ENCODE data around the gene WWOX. TPM values are rescaled to one million over a fixed set of nuclear protein-coding genes. Genes with fewer than 3 reads are reported as not detected.

Gene WWOX
- total RNA-seq, 1 experiment from 2014 or later, result 15.6 TPM

- Histone ChIP-seq H3K9me3 (ENCODE audit: control insufficient read depth, low read depth, low read length) (no peaks in the 10 kb centered on the region), H2BK15ac (ENCODE audit: low read depth, low read length) (no peak overlapping the region), H3K4me1 (ENCODE audit: insufficient read depth, low read length) (peaks cover 5% of the 10 kb centered on the region; the same call in 1 of the 2 replicates), H3K9ac (ENCODE audit: extremely low read depth, insufficient read length, low read length) (no peak overlapping the region), H2AK5ac (ENCODE audit: insufficient read length, low read length) (no peak overlapping the region), H3K18ac (ENCODE audit: insufficient read length, low read depth, low read length) (no peak overlapping the region), H3K23ac (ENCODE audit: insufficient read length, low read depth, low read length) (no peak overlapping the region), H3K79me1 (ENCODE audit: insufficient read depth, low read depth, low read length, poor library complexity, severe bottlenecking) (no peaks in the 10 kb centered on the region), H3K4ac (ENCODE audit: low read depth, low read length) (no peak overlapping the region), H3K4me2 (ENCODE audit: insufficient read depth, insufficient read length, low read length) (no peak overlapping the region), H2BK12ac (ENCODE audit: insufficient read length, low read depth, low read length) (no peak overlapping the region), H4K20me1 (ENCODE audit: control insufficient read depth, insufficient read depth, insufficient read length) (no peaks in the 10 kb centered on the region), H3K27me3 (ENCODE audit: insufficient read depth, low read length) (no peaks in the 10 kb centered on the region), H4K5ac (ENCODE audit: insufficient read length, low read depth, low read length) (no peak overlapping the region), H3K79me2 (ENCODE audit: insufficient read depth, low read length) (no peaks in the 10 kb centered on the region), H3K56ac (ENCODE audit: insufficient read length, low read depth, low read length) (no peak overlapping the region), H4K8ac (replicated peaks; ENCODE audit: insufficient read length, low read depth, low read length) (no peak overlapping the region), H2BK5ac (ENCODE audit: insufficient read length, low read length) (no peak overlapping the region), H2AFZ (ENCODE audit: low read length) (no peak overlapping the region), H4K91ac (ENCODE audit: insufficient read length, low read depth, low read length) (no peak overlapping the region), H3K14ac (ENCODE audit: insufficient read depth, low read length) (no peak overlapping the region), H3T11ph (ENCODE audit: low read length) (no peak overlapping the region), H2BK20ac (ENCODE audit: low read depth, low read length, poor library complexity, severe bottlenecking) (no peak overlapping the region), H3K23me2 (ENCODE audit: insufficient read length, low read depth, low read length, poor library complexity, severe bottlenecking) (no peaks in the 10 kb centered on the region), H2BK120ac (ENCODE audit: low read depth, low read length, poor library complexity, severe bottlenecking) (no peak overlapping the region), H3K27ac (ENCODE audit: insufficient read length, low read depth, low read length) (no peak overlapping the region)
- Mint-ChIP-seq H3K27ac (no peak overlapping the region), H3K27me3 (ENCODE audit: low read depth) (no peaks in the 10 kb centered on the region), H3K9me3 (no peaks in the 10 kb centered on the region), H3K36me3 (ENCODE audit: insufficient read depth in 1 of 3, low read depth in 3 of 3) (no peaks in the 10 kb centered on the region), H3K4me3 (no peak overlapping the region), H3K4me1 (peaks cover 37 to 42% of the 10 kb centered on the region in 2 experiments)
- no peak for TF ChIP-seq CTCF (conservative IDR thresholded peaks at IDR 0.05)
- DNase-seq, result no peak
- no CpG with 5 or more reads among the region's 3 CpGs for WGBS (ENCODE audit: extremely low coverage, insufficient read length, low lambda C conversion rate)
These were observed 227.3 kb downstream of the WWOX start for GRCh38 chr16:78326731-78327130.
